HEK293T (cell line): ENCODE results near the gene XPNPEP1.

Experiments used
- BHLHE40 ChIP-seq: fragments of 450-650 bp; IDR thresholded peaks from 2 replicates; pipeline ENCODE4 v1.6.1; 2016; ENCODE audit warnings: mild to moderate bottlenecking, moderate library complexity, borderline replicate concordance
- ELF4 ChIP-seq: fragments of 450-650 bp; IDR thresholded peaks from 2 replicates; pipeline ENCODE4 v1.6.1; 2017; ENCODE audit warnings: antibody characterized with exemption
- FOXK2 ChIP-seq: fragments of 450-650 bp; IDR thresholded peaks from 2 replicates; pipeline ENCODE4 v1.6.1; 2016; ENCODE audit warnings: mild to moderate bottlenecking
- L3MBTL2 ChIP-seq: fragments of 450-650 bp; conservative IDR thresholded peaks from 2 replicates; pipeline ENCODE4 v1.6.1; 2016; ENCODE audit warnings: mild to moderate bottlenecking
- NFRKB ChIP-seq: fragments of 450-650 bp; IDR thresholded peaks from 2 replicates; pipeline ENCODE4 v1.6.1; 2016; ENCODE audit warnings: mild to moderate bottlenecking, moderate library complexity
- SP1 ChIP-seq: fragments of 450-650 bp; IDR thresholded peaks from 2 replicates; pipeline ENCODE4 v1.6.1; 2017
- SUZ12 ChIP-seq: fragments of 450-650 bp; IDR thresholded peaks from 2 replicates; pipeline ENCODE4 v1.6.1; 2016; ENCODE audit warnings: mild to moderate bottlenecking
- ZNF384 ChIP-seq: fragments of 450-650 bp; IDR thresholded peaks from 2 replicates; pipeline ENCODE4 v1.6.1; 2016

DNA sequence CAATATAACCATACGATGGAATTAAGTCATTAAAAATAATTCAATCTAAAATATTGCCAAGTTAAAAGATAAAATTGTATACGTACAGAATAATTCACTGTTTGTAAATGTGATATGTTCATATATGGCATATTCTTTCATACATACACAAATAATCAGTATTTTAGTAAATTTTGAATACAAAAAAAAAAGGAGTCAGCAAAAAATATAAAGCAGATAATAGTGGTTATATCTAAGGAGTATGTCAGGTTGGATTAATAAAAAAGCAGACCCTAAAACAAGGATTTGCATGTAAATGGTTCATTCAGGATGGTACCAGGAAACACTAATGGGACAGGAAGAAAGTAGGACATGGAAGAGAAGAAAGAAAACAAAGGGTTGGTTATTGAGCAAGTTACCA, 59.5 kb downstream of the XPNPEP1 start:
- TF ChIP-seq SP1 (no peak), ELF4 (no peak), ZNF384 (no peak), L3MBTL2 (no peak), SUZ12 (no peak), FOXK2 (no peak), BHLHE40 (no peak), NFRKB (no peak)
